OCI-LY1 (cell line): ENCODE measurements around the gene GALNT7.

ENCODE experiments used
- H2AFZ ChIP-seq: fragments of 200-600 bp; sonication (generic), shearing (Covaris generic); 2 replicates; pipeline ENCODE4 v1.6.0; 2014; ENCODE audit warnings: antibody characterized with exemption, mild to moderate bottlenecking, low read length
- H3F3A ChIP-seq: fragments of 200-600 bp; sonication (generic), shearing (Covaris generic); 2 replicates; pipeline ENCODE4 v1.6.0; 2014; ENCODE audit warnings: mild to moderate bottlenecking, antibody characterized with exemption, low read length, moderate library complexity; ENCODE audit not compliant: insufficient read depth
- H3K27ac ChIP-seq: fragments of 200-600 bp; sonication (generic); 2 replicates; pipeline ENCODE4 v1.5.1; 2014; ENCODE audit warnings: low read length, mixed run types, mild to moderate bottlenecking, low read depth; ENCODE audit not compliant: poor library complexity, severe bottlenecking
- H3K27me3 ChIP-seq: fragments of 200-600 bp; sonication (generic); 2 replicates; pipeline ENCODE4 v1.6.0; 2014; ENCODE audit warnings: antibody characterized with exemption, mild to moderate bottlenecking, low read length, moderate library complexity; ENCODE audit not compliant: insufficient read depth
- H3K36me3 ChIP-seq: fragments of 200-600 bp; sonication (generic); 2 replicates; pipeline ENCODE4 v1.6.1; 2014; ENCODE audit warnings: mild to moderate bottlenecking, antibody characterized with exemption, low read length, moderate library complexity, mixed read lengths; ENCODE audit not compliant: insufficient read depth
- H3K4me1 ChIP-seq: fragments of 200-600 bp; sonication (generic); 2 replicates; pipeline ENCODE4 v1.5.1; 2014; ENCODE audit warnings: mild to moderate bottlenecking, low read length, moderate library complexity; ENCODE audit not compliant: insufficient read depth, severe bottlenecking
- H3K4me2 ChIP-seq: fragments of 200-600 bp; sonication (generic), shearing (Covaris generic); 2 replicates; pipeline ENCODE4 v1.6.1; 2014; ENCODE audit warnings: low read length
- H3K4me3 ChIP-seq: fragments of 200-600 bp; sonication (generic); 2 replicates; pipeline ENCODE4 v1.5.1; 2014; ENCODE audit warnings: low read length, low read depth, mild to moderate bottlenecking, mixed read lengths; ENCODE audit not compliant: poor library complexity, severe bottlenecking
- H3K79me2 ChIP-seq: fragments of 200-600 bp; shearing (Covaris generic); 2 replicates; pipeline ENCODE4 v1.6.1; 2016; ENCODE audit warnings: mixed run types, low read length, mixed read lengths; ENCODE audit not compliant: insufficient read depth
- H3K9ac ChIP-seq: fragments of 200-600 bp; sonication (generic), shearing (Covaris generic); 2 replicates; pipeline ENCODE4 v1.6.1; 2014; ENCODE audit warnings: mild to moderate bottlenecking, low read length, mixed read lengths
- H3K9me2 ChIP-seq: fragments of 200-600 bp; sonication (generic), shearing (Covaris generic); 2 replicates; pipeline ENCODE4 v1.6.1; 2014; ENCODE audit warnings: low read depth, mild to moderate bottlenecking, low read length, mixed read lengths
- H3K9me3 ChIP-seq: fragments of 200-600 bp; shearing (Covaris generic); 2 replicates; pipeline ENCODE4 v1.6.1; 2014; ENCODE audit warnings: low read length, mixed read lengths
- H4K20me1 ChIP-seq: fragments of 200-600 bp; sonication (generic), shearing (Covaris generic); 2 replicates; pipeline ENCODE4 v1.6.0; 2016; ENCODE audit warnings: mild to moderate bottlenecking, low read length; ENCODE audit not compliant: insufficient read depth
- EZH2 ChIP-seq: fragments of 200-600 bp; sonication (generic), shearing (Covaris generic); IDR thresholded peaks from 2 replicates; pipeline ENCODE4 v1.8.0; 2017; ENCODE audit warnings: borderline replicate concordance, mixed run types, mild to moderate bottlenecking, antibody characterized with exemption, low read length, moderate library complexity, mixed read lengths
- TF ChIP-seq, protein P1 (sequence below): fragments of 200-600 bp; sonication (generic), shearing (Covaris generic); IDR thresholded peaks from 2 replicates; pipeline ENCODE4 v1.5.1; 2017; ENCODE audit warnings: mild to moderate bottlenecking, antibody characterized with exemption, low read length, moderate library complexity, mixed read lengths

The GALNT7 gene

DNA sequence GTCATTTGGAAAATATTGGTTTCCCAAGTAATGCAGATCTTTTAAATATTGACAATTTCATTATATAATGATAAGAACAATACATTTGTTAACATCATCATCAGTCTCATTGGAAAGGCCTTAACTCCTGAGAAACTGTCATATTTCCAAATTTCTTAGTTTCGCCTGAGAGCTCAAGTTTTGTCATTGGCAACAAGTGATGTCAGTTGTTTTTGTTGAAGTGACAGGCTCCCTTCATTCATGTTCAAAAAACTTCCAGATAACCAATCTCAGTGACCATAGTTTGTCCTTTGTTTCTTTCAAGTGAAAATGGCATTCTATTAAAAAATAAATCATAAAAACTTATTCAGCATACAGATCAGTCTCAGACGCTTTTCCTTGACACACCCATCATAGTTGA lies 93.8 kb downstream of the GALNT7 start:
- Histone ChIP-seq H3K27me3 (no peaks in the 10 kb centered on the region), H3K27ac (no peak overlapping the region), H3K4me3 (no peak overlapping the region), H3K4me1 (peaks cover 47% of the 10 kb centered on the region), H3F3A (no peaks in the 10 kb centered on the region), H3K9me2 (no peaks in the 10 kb centered on the region), H4K20me1 (no peaks in the 10 kb centered on the region), H3K36me3 (peaks cover 5% of the 10 kb centered on the region; the same call in 1 of the 2 replicates), H3K4me2 (no peak overlapping the region), H3K9me3 (no peaks in the 10 kb centered on the region), H3K79me2 (peaks cover 10% of the 10 kb centered on the region; the same call in 1 of the 2 replicates), H3K9ac (no peak overlapping the region), H2AFZ (no peak overlapping the region)
- TF ChIP-seq EZH2, result no peak
- TF ChIP-seq, protein P1, sequence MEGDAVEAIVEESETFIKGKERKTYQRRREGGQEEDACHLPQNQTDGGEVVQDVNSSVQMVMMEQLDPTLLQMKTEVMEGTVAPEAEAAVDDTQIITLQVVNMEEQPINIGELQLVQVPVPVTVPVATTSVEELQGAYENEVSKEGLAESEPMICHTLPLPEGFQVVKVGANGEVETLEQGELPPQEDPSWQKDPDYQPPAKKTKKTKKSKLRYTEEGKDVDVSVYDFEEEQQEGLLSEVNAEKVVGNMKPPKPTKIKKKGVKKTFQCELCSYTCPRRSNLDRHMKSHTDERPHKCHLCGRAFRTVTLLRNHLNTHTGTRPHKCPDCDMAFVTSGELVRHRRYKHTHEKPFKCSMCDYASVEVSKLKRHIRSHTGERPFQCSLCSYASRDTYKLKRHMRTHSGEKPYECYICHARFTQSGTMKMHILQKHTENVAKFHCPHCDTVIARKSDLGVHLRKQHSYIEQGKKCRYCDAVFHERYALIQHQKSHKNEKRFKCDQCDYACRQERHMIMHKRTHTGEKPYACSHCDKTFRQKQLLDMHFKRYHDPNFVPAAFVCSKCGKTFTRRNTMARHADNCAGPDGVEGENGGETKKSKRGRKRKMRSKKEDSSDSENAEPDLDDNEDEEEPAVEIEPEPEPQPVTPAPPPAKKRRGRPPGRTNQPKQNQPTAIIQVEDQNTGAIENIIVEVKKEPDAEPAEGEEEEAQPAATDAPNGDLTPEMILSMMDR, result no peak

DNA sequence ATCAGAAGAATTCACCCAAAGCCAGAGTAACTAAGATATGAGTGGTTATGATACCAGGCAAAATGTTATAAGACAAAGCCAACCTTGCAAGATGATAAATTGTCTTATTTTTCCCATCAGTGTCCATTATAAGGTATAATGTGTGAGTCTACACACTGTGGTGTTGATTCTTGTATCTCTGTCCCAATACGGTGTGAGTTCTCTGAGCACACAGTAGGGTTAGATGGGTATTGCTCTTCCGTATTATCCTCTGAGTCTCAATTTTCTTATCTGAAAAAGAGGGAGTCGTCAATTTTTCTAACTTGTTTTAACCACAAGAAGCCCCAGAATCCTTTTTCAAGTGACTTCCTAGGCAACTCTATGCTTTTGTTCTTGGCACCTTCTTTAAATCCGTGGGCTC lies 95.6 kb downstream of the GALNT7 start:
- Histone ChIP-seq H3K36me3 (peaks cover 5% of the 10 kb centered on the region; the same call in 1 of the 2 replicates), H3K9me3 (no peaks in the 10 kb centered on the region), H4K20me1 (no peaks in the 10 kb centered on the region), H3K9ac (peak overlapping the region; percentile 10; the same call in 1 of the 2 replicates), H3K27ac (peak overlapping the region; percentile 82), H3K4me1 (peaks cover 36% of the 10 kb centered on the region), H3K79me2 (peaks cover 10% of the 10 kb centered on the region; the same call in 1 of the 2 replicates), H3K4me2 (peak overlapping the region; percentile 48), H3K27me3 (no peaks in the 10 kb centered on the region), H3K4me3 (peak overlapping the region; percentile 12), H2AFZ (no peak overlapping the region), H3F3A (no peaks in the 10 kb centered on the region), H3K9me2 (no peaks in the 10 kb centered on the region)
- TF ChIP-seq, protein P1, result no peak
- TF ChIP-seq EZH2, result no peak

DNA sequence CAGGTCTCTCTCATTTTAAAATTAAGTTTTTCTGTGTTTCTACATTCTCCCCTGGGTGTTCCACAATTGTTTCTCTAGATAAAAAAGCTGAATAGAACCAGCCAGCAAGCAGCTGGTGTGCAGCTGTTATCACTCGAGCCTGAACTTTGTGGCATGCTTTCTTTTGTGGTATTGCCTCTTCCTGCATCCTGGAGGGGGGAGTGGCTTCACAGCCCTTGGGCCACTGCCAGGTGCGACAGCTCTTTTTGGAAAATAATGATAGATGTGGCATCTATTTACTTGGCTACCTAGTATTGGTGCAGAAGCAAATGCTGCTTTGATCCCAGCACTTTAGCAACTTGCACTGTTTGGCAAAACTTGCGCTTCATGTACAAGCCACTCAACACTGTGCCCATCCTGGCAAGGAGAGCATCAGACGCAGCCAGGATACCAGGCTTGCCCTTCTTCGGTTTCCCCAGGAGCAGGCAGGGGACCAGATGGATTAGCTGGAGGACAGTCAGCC lies 96.1 kb downstream of the GALNT7 start:
- Histone ChIP-seq H3K79me2 (peaks cover 15% of the 10 kb centered on the region), H3K36me3 (peaks cover 5% of the 10 kb centered on the region; the same call in 1 of the 2 replicates), H3K9me3 (no peaks in the 10 kb centered on the region), H3K9ac (peak overlapping the region; percentile 10; the same call in 1 of the 2 replicates), H3K27me3 (no peaks in the 10 kb centered on the region), H3K4me3 (peak overlapping the region; percentile 12), H3K4me1 (peaks cover 36% of the 10 kb centered on the region), H2AFZ (no peak overlapping the region), H3F3A (no peaks in the 10 kb centered on the region), H3K9me2 (no peaks in the 10 kb centered on the region), H3K4me2 (peak overlapping the region; percentile 48), H4K20me1 (no peaks in the 10 kb centered on the region), H3K27ac (peak overlapping the region; percentile 82)
- TF ChIP-seq EZH2, result no peak
- TF ChIP-seq, protein P1, result no peak
